A549 treated with AZD9567 at 1 μM for 4 hours (cell line): ENCODE data around the gene PCBP1. TPM values are rescaled to one million over a fixed set of nuclear protein-coding genes. Genes with fewer than 3 reads are reported as not detected.

Experiments
- total RNA-seq: library from RNA; stranded (reverse); fragments of 200-300 nt; extraction: Qiagen RNA extraction; gene quantifications from 5 replicates; pipeline ENCODE4 v1.2.3, GENCODE V29; 2022; ENCODE audit not compliant: insufficient read depth

PCBP1 gene
- 374 to 398 TPM (median 391 TPM) in 5 replicates for total RNA-seq

DNA sequence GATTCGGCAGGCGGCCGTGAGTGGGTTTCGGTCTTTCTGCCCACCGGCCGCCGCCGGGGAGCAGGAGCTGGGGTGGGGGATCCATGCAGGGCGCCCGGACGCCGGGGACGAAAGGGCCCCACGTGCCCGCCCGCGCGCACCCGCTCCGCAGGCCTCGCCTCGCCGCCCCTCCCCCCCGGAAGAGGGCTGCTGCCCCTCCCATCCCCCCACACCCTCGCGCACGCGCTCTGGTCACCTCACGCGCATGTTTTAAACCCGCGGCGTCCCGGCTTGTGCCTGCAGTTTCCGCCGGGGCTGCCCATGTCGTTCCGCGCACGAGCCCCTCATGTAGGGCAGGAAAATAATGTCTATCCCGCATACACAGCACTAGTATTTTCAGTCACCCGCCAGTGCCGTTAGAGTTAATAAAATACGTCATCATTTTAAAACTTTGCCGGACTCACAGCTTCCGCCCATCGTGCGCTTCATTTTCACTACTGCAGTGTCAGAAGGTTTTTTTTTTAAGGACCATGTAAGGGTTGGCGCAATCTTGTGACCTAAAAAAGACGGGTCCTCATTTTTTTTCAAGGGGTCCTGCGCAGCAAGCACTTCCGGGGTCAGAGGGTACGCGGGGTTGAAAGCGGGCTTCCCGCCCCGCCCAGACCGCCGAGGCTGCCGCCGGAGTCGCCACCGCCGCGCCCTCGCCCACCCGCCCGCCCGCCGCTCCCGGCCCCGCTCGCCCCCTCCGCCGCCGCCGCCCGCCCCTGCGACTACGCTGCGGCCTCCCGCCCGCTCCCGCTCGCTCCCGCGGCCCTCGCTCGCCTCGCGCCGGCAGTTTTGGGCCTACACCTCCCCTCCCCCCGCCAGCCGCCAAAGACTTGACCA, at the start of gene PCBP1:
Gene PCBP1, plus strand, starts transcription at position 640 of the 864 bp plus-strand sequence. CDS start 267 bp downstream, outside the sequence.

Other genes starting within 250 kb of the PCBP1 start
- 48.0 to 76.2 TPM (median 58.3 TPM) in 5 replicates for gene SNRNP27, start 193.5 kb upstream of the PCBP1 start, total RNA-seq
- gene MXD1, start 172.4 kb upstream of the PCBP1 start, total RNA-seq: 1.8 to 2.7 TPM (median 2.4 TPM) in 5 replicates
- 0.17 to 0.36 TPM (median 0.23 TPM) in 4 of 5 replicates, not detected in the other for gene ASPRV1, start 125.8 kb upstream of the PCBP1 start, total RNA-seq
- 7.0 to 17.3 TPM (median 7.8 TPM) in 5 replicates for gene C2orf42, start 103.5 kb downstream of the PCBP1 start, total RNA-seq
- gene TIA1, start 161.2 kb downstream of the PCBP1 start, total RNA-seq: 41.1 to 72.0 TPM (median 44.4 TPM) in 5 replicates
- 36.9 to 60.1 TPM (median 47.5 TPM) in 5 replicates for gene PCYOX1, start 170.7 kb downstream of the PCBP1 start, total RNA-seq
- gene SNRPG, start 206.3 kb downstream of the PCBP1 start, total RNA-seq: 247 to 362 TPM (median 355 TPM) in 5 replicates
- 87.0 to 112 TPM (median 91.1 TPM) in 5 replicates for gene FAM136A, start 214.6 kb downstream of the PCBP1 start, total RNA-seq